ENCODE results near the gene BMPER.
A peak's percentile ranks its signal among the peaks of the same experiment; 100 is the strongest.

The BMPER gene

GRCh38 chr7:33921216-33921938, 16.0 kb downstream of the BMPER start:
- H3K27ac ChIP-seq (ENCODE audit: low read depth, low read length): no peak overlapping the region
- H3K9ac ChIP-seq (ENCODE audit: low read depth in 1 of 2, low read length in 2 of 2): no peak overlapping the region
- no peak overlapping the region for H3K4me3 ChIP-seq (ENCODE audit: low read depth in 1 of 2, low read length in 2 of 2)
- no peaks in the 10 kb centered on the region for H3K36me3 ChIP-seq (ENCODE audit: control insufficient read depth in 1 of 2, insufficient read depth in 2 of 2, low read length in 2 of 2)
- no peaks in the 10 kb centered on the region for H3K4me1 ChIP-seq (ENCODE audit: control insufficient read depth in 1 of 2, insufficient read depth in 2 of 2, low read length in 2 of 2)
- H3K27me3 ChIP-seq (ENCODE audit: control insufficient read depth in 1 of 2, insufficient read depth in 2 of 2, low read length in 2 of 2): no peaks in the 10 kb centered on the region
- H3K9me3 ChIP-seq (ENCODE audit: control insufficient read depth in 1 of 2, low read length in 2 of 2): no peaks in the 10 kb centered on the region

GRCh38 chr7:33922820-33923219, 17.5 kb downstream of the BMPER start:
- no peak overlapping the region for H3K27ac ChIP-seq (ENCODE audit: low read depth, low read length)
- H3K36me3 ChIP-seq (ENCODE audit: control insufficient read depth in 1 of 2, insufficient read depth in 2 of 2, low read length in 2 of 2): no peaks in the 10 kb centered on the region
- no peak overlapping the region for H3K9ac ChIP-seq (ENCODE audit: low read depth in 1 of 2, low read length in 2 of 2)
- no peaks in the 10 kb centered on the region for H3K27me3 ChIP-seq (ENCODE audit: control insufficient read depth in 1 of 2, insufficient read depth in 2 of 2, low read length in 2 of 2)
- no peaks in the 10 kb centered on the region for H3K9me3 ChIP-seq (ENCODE audit: control insufficient read depth in 1 of 2, low read length in 2 of 2)
- no peaks in the 10 kb centered on the region for H3K4me1 ChIP-seq (ENCODE audit: control insufficient read depth in 1 of 2, insufficient read depth in 2 of 2, low read length in 2 of 2)
- H3K4me3 ChIP-seq (ENCODE audit: low read depth in 1 of 2, low read length in 2 of 2): no peak overlapping the region

DNA sequence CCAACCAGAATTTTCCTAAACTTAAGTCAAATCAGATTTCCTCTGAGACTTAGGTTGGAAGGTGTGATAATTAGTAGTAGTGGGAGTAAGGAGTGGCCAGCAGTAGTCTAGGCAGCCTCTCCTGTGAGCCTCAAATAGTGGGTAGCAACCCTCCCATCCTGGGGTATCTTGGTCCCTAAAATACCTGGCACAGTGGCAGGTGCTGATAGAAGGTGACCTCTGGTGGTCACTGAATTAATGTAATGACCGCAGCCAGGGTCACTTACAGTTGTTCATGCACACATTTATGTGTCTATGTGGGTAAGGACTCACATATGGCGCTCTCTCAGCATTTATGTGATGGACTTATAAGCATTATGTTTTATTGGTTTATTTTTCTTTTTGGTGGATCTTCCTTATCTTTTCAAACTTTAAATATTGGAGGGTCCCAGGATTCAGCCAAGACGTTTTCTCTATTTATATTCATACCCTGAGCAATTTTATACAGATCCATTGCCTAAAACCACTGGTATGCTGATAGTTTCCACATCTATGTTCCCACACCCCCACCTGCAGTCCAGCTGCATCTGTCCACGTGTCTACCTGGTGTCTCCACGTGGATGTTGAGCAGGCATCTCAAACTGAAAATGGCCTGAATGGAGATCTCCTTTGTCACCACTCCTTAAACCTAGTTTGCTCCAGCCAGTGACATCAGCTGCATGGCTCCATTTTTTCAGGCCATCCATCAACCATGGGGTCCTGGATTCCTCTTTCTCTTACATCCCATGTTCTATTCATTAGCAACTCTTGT, 18.3 kb downstream of the BMPER start:
- Histone ChIP-seq H3K4me3 (ENCODE audit: low read depth in 1 of 2, low read length in 2 of 2) (no peak overlapping the region), H3K9ac (ENCODE audit: low read depth in 1 of 2, low read length in 2 of 2) (no peak overlapping the region), H3K27me3 (ENCODE audit: control insufficient read depth in 1 of 2, insufficient read depth in 2 of 2, low read length in 2 of 2) (no peaks in the 10 kb centered on the region), H3K9me3 (ENCODE audit: control insufficient read depth in 1 of 2, low read length in 2 of 2) (no peaks in the 10 kb centered on the region), H3K4me1 (ENCODE audit: control insufficient read depth in 1 of 2, insufficient read depth in 2 of 2, low read length in 2 of 2) (no peaks in the 10 kb centered on the region), H3K27ac (ENCODE audit: low read depth, low read length) (no peak overlapping the region), H3K36me3 (ENCODE audit: control insufficient read depth in 1 of 2, insufficient read depth in 2 of 2, low read length in 2 of 2) (no peaks in the 10 kb centered on the region)

GRCh38 chr7:33926535-33926934, 21.2 kb downstream of the BMPER start:
- H3K27ac ChIP-seq (ENCODE audit: low read depth, low read length): no peak overlapping the region
- H3K36me3 ChIP-seq (ENCODE audit: control insufficient read depth in 1 of 2, insufficient read depth in 2 of 2, low read length in 2 of 2): no peaks in the 10 kb centered on the region
- no peaks in the 10 kb centered on the region for H3K9me3 ChIP-seq (ENCODE audit: control insufficient read depth in 1 of 2, low read length in 2 of 2)
- no peak overlapping the region for H3K4me3 ChIP-seq (ENCODE audit: low read depth in 1 of 2, low read length in 2 of 2)
- no peaks in the 10 kb centered on the region for H3K4me1 ChIP-seq (ENCODE audit: control insufficient read depth in 1 of 2, insufficient read depth in 2 of 2, low read length in 2 of 2)
- no peaks in the 10 kb centered on the region for H3K27me3 ChIP-seq (ENCODE audit: control insufficient read depth in 1 of 2, insufficient read depth in 2 of 2, low read length in 2 of 2)
- H3K9ac ChIP-seq (ENCODE audit: low read depth in 1 of 2, low read length in 2 of 2): no peak overlapping the region

DNA sequence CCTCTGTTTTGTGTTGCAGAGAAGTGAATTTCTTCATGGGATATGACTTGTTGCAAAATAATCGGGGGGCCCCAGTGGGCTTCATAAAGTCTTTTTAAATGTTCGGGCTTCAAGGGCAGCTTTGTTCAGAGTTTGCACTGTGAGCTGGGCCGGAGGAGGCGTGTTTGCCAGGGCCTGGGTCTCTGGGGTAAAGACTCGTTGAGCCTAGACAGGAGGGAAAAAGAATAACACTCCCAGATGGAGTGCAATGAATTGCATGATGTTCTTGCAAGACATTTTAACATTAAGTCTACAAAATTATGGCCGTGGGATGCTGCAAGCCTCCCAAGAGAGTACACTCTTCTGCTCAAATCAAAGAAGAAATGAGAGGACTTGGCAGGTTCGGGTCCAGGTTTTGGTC, 23.6 kb downstream of the BMPER start:
- Histone ChIP-seq H3K4me1 (ENCODE audit: control insufficient read depth in 1 of 2, insufficient read depth in 2 of 2, low read length in 2 of 2) (no peaks in the 10 kb centered on the region), H3K4me3 (ENCODE audit: low read depth in 1 of 2, low read length in 2 of 2) (no peak overlapping the region), H3K27ac (ENCODE audit: low read depth, low read length) (no peak overlapping the region)

GRCh38 chr7:33932221-33932620, 26.9 kb downstream of the BMPER start:
- Histone ChIP-seq H3K27ac (ENCODE audit: low read depth, low read length) (no peak overlapping the region), H3K9me3 (ENCODE audit: control insufficient read depth in 1 of 2, low read length in 2 of 2) (no peaks in the 10 kb centered on the region), H3K36me3 (ENCODE audit: control insufficient read depth in 1 of 2, insufficient read depth in 2 of 2, low read length in 2 of 2) (no peaks in the 10 kb centered on the region), H3K4me3 (ENCODE audit: low read depth in 1 of 2, low read length in 2 of 2) (peak overlapping the region in 1 of 2 donors; percentile 34), H3K4me1 (ENCODE audit: control insufficient read depth in 1 of 2, insufficient read depth in 2 of 2, low read length in 2 of 2) (no peaks in the 10 kb centered on the region), H3K9ac (ENCODE audit: low read depth in 1 of 2, low read length in 2 of 2) (no peak overlapping the region), H3K27me3 (ENCODE audit: control insufficient read depth in 1 of 2, insufficient read depth in 2 of 2, low read length in 2 of 2) (no peaks in the 10 kb centered on the region)

More for the DNA sequence above, 23.6 kb downstream of the BMPER start:
- Histone ChIP-seq H3K9me3 (ENCODE audit: control insufficient read depth in 1 of 2, low read length in 2 of 2) (no peaks in the 10 kb centered on the region), H3K9ac (ENCODE audit: low read depth in 1 of 2, low read length in 2 of 2) (no peak overlapping the region), H3K36me3 (ENCODE audit: control insufficient read depth in 1 of 2, insufficient read depth in 2 of 2, low read length in 2 of 2) (no peaks in the 10 kb centered on the region), H3K27me3 (ENCODE audit: control insufficient read depth in 1 of 2, insufficient read depth in 2 of 2, low read length in 2 of 2) (no peaks in the 10 kb centered on the region)

- Histone ChIP-seq H3K9ac (ENCODE audit: low read depth in 1 of 2, low read length in 2 of 2) (no peak overlapping the region), H3K4me3 (ENCODE audit: low read depth in 1 of 2, low read length in 2 of 2) (peak overlapping the region in 1 of 2 donors; percentile 34), H3K27ac (ENCODE audit: low read depth, low read length) (no peak overlapping the region), H3K9me3 (ENCODE audit: control insufficient read depth in 1 of 2, low read length in 2 of 2) (no peaks in the 10 kb centered on the region), H3K4me1 (ENCODE audit: control insufficient read depth in 1 of 2, insufficient read depth in 2 of 2, low read length in 2 of 2) (no peaks in the 10 kb centered on the region), H3K36me3 (ENCODE audit: control insufficient read depth in 1 of 2, insufficient read depth in 2 of 2, low read length in 2 of 2) (no peaks in the 10 kb centered on the region), H3K27me3 (ENCODE audit: control insufficient read depth in 1 of 2, insufficient read depth in 2 of 2, low read length in 2 of 2) (no peaks in the 10 kb centered on the region)
Observed at GRCh38 chr7:33932832-33933468, 27.6 kb downstream of the BMPER start.

- no peak overlapping the region for H3K27ac ChIP-seq (ENCODE audit: low read depth, low read length)
- no peaks in the 10 kb centered on the region for H3K36me3 ChIP-seq (ENCODE audit: control insufficient read depth in 1 of 2, insufficient read depth in 2 of 2, low read length in 2 of 2)
- H3K4me1 ChIP-seq (ENCODE audit: control insufficient read depth in 1 of 2, insufficient read depth in 2 of 2, low read length in 2 of 2): no peaks in the 10 kb centered on the region
- no peak overlapping the region for H3K4me3 ChIP-seq (ENCODE audit: low read depth in 1 of 2, low read length in 2 of 2)
- no peak overlapping the region for H3K9ac ChIP-seq (ENCODE audit: low read depth in 1 of 2, low read length in 2 of 2)
- no peaks in the 10 kb centered on the region for H3K27me3 ChIP-seq (ENCODE audit: control insufficient read depth in 1 of 2, insufficient read depth in 2 of 2, low read length in 2 of 2)
- no peaks in the 10 kb centered on the region for H3K9me3 ChIP-seq (ENCODE audit: control insufficient read depth in 1 of 2, low read length in 2 of 2)
Observed at GRCh38 chr7:33933611-33934281, 28.4 kb downstream of the BMPER start.

GRCh38 chr7:33934391-33934790, 29.1 kb downstream of the BMPER start:
- H3K27ac ChIP-seq (ENCODE audit: low read depth, low read length): no peak overlapping the region
- H3K27me3 ChIP-seq (ENCODE audit: control insufficient read depth in 1 of 2, insufficient read depth in 2 of 2, low read length in 2 of 2): no peaks in the 10 kb centered on the region
- no peak overlapping the region for H3K4me3 ChIP-seq (ENCODE audit: low read depth in 1 of 2, low read length in 2 of 2)
- H3K9me3 ChIP-seq (ENCODE audit: control insufficient read depth in 1 of 2, low read length in 2 of 2): no peaks in the 10 kb centered on the region
- no peaks in the 10 kb centered on the region for H3K4me1 ChIP-seq (ENCODE audit: control insufficient read depth in 1 of 2, insufficient read depth in 2 of 2, low read length in 2 of 2)
- no peak overlapping the region for H3K9ac ChIP-seq (ENCODE audit: low read depth in 1 of 2, low read length in 2 of 2)
- no peaks in the 10 kb centered on the region for H3K36me3 ChIP-seq (ENCODE audit: control insufficient read depth in 1 of 2, insufficient read depth in 2 of 2, low read length in 2 of 2)

GRCh38 chr7:33936503-33936902, 31.2 kb downstream of the BMPER start:
- no peaks in the 10 kb centered on the region for H3K27me3 ChIP-seq (ENCODE audit: control insufficient read depth in 1 of 2, insufficient read depth in 2 of 2, low read length in 2 of 2)
- H3K4me3 ChIP-seq (ENCODE audit: low read depth in 1 of 2, low read length in 2 of 2): no peak overlapping the region
- no peaks in the 10 kb centered on the region for H3K4me1 ChIP-seq (ENCODE audit: control insufficient read depth in 1 of 2, insufficient read depth in 2 of 2, low read length in 2 of 2)
- no peaks in the 10 kb centered on the region for H3K9me3 ChIP-seq (ENCODE audit: control insufficient read depth in 1 of 2, low read length in 2 of 2)
- no peak overlapping the region for H3K9ac ChIP-seq (ENCODE audit: low read depth in 1 of 2, low read length in 2 of 2)
- H3K27ac ChIP-seq (ENCODE audit: low read depth, low read length): no peak overlapping the region
- no peaks in the 10 kb centered on the region for H3K36me3 ChIP-seq (ENCODE audit: control insufficient read depth in 1 of 2, insufficient read depth in 2 of 2, low read length in 2 of 2)

All from duodenal mucosa (tissue), 2 donors.